ENCODE results near the gene FBXO47.
"Not testable (repeated sequence)": the region's sequence is repeated elsewhere in the genome, so short reads cannot be mapped to it uniquely, and the experiment has no call there.

Gene FBXO47

DNA sequence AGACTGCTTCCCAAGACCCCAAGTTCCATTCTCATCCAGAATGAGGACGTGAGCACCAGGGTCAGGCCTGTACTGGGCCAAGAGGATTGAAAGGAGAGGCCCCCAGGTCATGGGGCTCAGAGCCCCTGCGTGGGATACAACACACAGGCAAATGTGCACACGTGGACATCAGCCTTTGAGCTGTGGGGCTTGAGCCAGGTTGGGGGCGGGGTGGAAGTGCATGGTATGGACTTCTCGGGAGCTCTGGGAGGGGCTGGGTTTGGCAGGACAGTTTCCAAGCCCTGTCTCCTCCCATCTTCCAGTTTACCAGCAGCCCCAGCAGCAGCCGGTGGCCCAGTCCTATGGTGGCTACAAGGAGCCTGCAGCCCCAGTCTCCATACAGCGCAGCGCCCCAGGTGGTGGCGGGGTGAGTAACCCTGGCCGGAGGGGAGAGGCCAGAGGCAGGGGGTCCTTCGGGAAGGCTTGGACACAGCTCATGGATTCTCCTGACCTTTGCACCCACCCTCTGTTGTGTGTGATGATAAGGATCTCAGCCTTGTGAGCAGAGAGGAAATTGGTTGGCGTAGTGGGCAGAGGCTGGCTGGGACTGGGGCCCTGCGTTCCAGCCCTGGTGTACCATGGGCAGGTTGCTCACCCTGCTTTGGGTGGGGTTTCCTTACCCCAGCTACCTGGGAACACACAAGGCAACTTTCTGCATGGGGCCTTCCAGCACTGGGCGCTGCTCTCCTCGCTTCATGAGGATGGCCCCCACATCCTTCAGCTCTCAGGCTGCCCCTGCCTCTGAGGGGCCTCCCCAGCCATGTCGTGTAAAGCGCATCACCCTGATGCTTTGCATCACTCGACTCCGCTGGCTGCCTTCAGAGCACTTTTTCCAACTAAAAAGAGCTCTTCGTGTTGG, 52.2 kb downstream of the FBXO47 start:
- no peak overlapping the region for H4K8ac ChIP-seq (ENCODE audit: low read depth, low read length)
- peak; percentile 44 for DNase-seq
- H2BK5ac ChIP-seq (ENCODE audit: low read length) = no peak overlapping the region
- H3K4me1 ChIP-seq (ENCODE audit: control insufficient read depth, low read depth, low read length) = no peaks in the 10 kb centered on the region
- H3K79me1 ChIP-seq (ENCODE audit: low read length) = peaks cover 5% of the 10 kb centered on the region
- no CpG with 5 or more reads among the region's 20 CpGs for WGBS (ENCODE audit: extremely low coverage, insufficient coverage, low lambda C conversion rate)
- no peak overlapping the region for H3K4me3 ChIP-seq (ENCODE audit: low read length)
- H2BK120ac ChIP-seq (ENCODE audit: low read depth, low read length) = no peak overlapping the region
- H3K23ac ChIP-seq (ENCODE audit: low read length) = no peak overlapping the region
- no peak overlapping the region for H3K4me2 ChIP-seq (ENCODE audit: low read length)
- H2AK5ac ChIP-seq (ENCODE audit: low read length) = no peak overlapping the region
- H4K5ac ChIP-seq (ENCODE audit: low read length) = no peak overlapping the region
- no peak overlapping the region for H3K27ac ChIP-seq (ENCODE audit: low read depth, low read length)
- H3K4ac ChIP-seq (ENCODE audit: low read depth, low read length) = no peak overlapping the region
- no peak overlapping the region for H2BK15ac ChIP-seq (replicated peaks; ENCODE audit: low read depth)
- H3K56ac ChIP-seq (ENCODE audit: low read length) = no peak overlapping the region
- H3K36me3 ChIP-seq (ENCODE audit: control insufficient read depth, insufficient read depth, low read length) = peaks cover 10% of the 10 kb centered on the region
- H3K18ac ChIP-seq (ENCODE audit: low read length) = no peak overlapping the region
- no peaks in the 10 kb centered on the region for H3K27me3 ChIP-seq (ENCODE audit: insufficient read depth, low read length, poor library complexity)
- H3K79me2 ChIP-seq (ENCODE audit: control insufficient read depth, insufficient read depth, low read length) = no peaks in the 10 kb centered on the region
- no peak overlapping the region for H3K9ac ChIP-seq (ENCODE audit: low read length)

DNA sequence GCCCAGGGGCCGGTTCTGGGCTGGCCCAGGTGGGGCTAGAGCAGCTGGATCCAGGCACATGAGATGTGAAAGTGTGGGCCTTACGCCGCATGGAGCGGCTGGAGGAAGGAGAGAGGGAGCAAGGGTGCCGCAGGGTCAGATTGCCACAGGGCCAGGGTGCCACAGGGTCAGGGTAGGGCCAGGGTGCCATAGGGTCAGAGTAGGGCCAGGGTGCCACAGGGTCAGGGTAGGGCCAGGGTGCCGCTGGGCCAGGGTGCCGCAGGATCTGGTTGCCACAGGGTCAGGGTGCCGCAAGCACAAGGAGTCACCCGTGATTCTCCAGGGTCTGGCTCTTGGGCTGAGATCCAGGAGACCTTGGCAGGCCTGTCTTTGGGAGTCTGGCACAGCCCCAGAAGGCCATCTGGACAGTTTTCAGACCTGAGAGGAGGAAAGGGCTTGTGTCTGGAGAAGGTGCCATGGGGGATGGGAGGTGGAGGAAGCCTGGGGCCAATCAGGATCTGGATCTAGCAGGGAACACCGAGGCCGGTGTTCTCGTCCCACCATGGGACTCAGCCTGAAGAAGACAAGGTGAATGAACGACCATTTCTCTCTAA, 54.9 kb downstream of the FBXO47 start:
- Histone ChIP-seq H4K8ac (ENCODE audit: low read depth, low read length) (no peak overlapping the region), H3K18ac (ENCODE audit: low read length) (no peak overlapping the region), H2BK5ac (ENCODE audit: low read length) (no peak overlapping the region), H3K23ac (ENCODE audit: low read length) (no peak overlapping the region), H3K27me3 (ENCODE audit: insufficient read depth, low read length, poor library complexity) (no peaks in the 10 kb centered on the region), H3K4me3 (ENCODE audit: low read length) (no peak overlapping the region), H3K79me2 (ENCODE audit: control insufficient read depth, insufficient read depth, low read length) (peaks cover 2% of the 10 kb centered on the region), H3K27ac (ENCODE audit: low read depth, low read length) (no peak overlapping the region), H3K79me1 (ENCODE audit: low read length) (peaks cover 8% of the 10 kb centered on the region), H2AK5ac (ENCODE audit: low read length) (no peak overlapping the region), H3K4me2 (ENCODE audit: low read length) (no peak overlapping the region), H3K4ac (ENCODE audit: low read depth, low read length) (no peak overlapping the region), H2BK15ac (replicated peaks; ENCODE audit: low read depth) (no peak overlapping the region), H3K56ac (ENCODE audit: low read length) (no peak overlapping the region), H3K9ac (ENCODE audit: low read length) (no peak overlapping the region), H2BK120ac (ENCODE audit: low read depth, low read length) (no peak overlapping the region), H3K4me1 (ENCODE audit: control insufficient read depth, low read depth, low read length) (no peaks in the 10 kb centered on the region), H3K36me3 (ENCODE audit: control insufficient read depth, insufficient read depth, low read length) (peaks cover 8% of the 10 kb centered on the region), H4K5ac (ENCODE audit: low read length) (no peak overlapping the region)
- no peak for DNase-seq
- WGBS (ENCODE audit: extremely low coverage, insufficient coverage, low lambda C conversion rate) = no CpG with 5 or more reads among the region's 13 CpGs

DNA sequence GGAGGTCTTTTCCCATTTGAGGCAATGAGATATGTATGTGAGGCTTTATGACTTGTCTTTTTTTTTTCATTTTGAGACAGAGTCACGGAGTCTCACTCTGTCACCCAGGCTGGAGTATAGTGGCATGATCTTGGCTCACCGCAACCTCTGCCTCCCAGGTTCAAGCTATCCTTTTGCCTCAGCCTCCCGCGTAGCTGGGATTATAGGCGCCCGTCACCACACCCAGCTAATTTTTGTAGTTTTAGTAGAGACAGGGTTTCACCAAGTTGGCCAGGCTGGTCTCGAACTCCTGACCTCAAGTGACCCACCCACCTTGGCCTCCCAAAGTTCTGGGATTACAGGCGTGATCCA, 55.5 kb downstream of the FBXO47 start:
- DNase-seq; H3K18ac ChIP-seq (ENCODE audit: low read length); H2BK15ac ChIP-seq (replicated peaks; ENCODE audit: low read depth); H4K5ac ChIP-seq (ENCODE audit: low read length); H2BK5ac ChIP-seq (ENCODE audit: low read length); H2AK5ac ChIP-seq (ENCODE audit: low read length); H3K79me2 ChIP-seq (ENCODE audit: control insufficient read depth, insufficient read depth, low read length); H3K4ac ChIP-seq (ENCODE audit: low read depth, low read length); H3K36me3 ChIP-seq (ENCODE audit: control insufficient read depth, insufficient read depth, low read length); H3K4me1 ChIP-seq (ENCODE audit: control insufficient read depth, low read depth, low read length); H3K4me3 ChIP-seq (ENCODE audit: low read length); H3K27ac ChIP-seq (ENCODE audit: low read depth, low read length); H3K4me2 ChIP-seq (ENCODE audit: low read length); H3K23ac ChIP-seq (ENCODE audit: low read length); H4K8ac ChIP-seq (ENCODE audit: low read depth, low read length); H3K56ac ChIP-seq (ENCODE audit: low read length); H3K9ac ChIP-seq (ENCODE audit: low read length); H2BK120ac ChIP-seq (ENCODE audit: low read depth, low read length); H3K27me3 ChIP-seq (ENCODE audit: insufficient read depth, low read length, poor library complexity): not testable (repeated sequence)
- H3K79me1 ChIP-seq (ENCODE audit: low read length) = peaks cover 13% of the 10 kb centered on the region
- WGBS (ENCODE audit: extremely low coverage, insufficient coverage, low lambda C conversion rate) = no CpG with 5 or more reads among the region's 8 CpGs

DNA sequence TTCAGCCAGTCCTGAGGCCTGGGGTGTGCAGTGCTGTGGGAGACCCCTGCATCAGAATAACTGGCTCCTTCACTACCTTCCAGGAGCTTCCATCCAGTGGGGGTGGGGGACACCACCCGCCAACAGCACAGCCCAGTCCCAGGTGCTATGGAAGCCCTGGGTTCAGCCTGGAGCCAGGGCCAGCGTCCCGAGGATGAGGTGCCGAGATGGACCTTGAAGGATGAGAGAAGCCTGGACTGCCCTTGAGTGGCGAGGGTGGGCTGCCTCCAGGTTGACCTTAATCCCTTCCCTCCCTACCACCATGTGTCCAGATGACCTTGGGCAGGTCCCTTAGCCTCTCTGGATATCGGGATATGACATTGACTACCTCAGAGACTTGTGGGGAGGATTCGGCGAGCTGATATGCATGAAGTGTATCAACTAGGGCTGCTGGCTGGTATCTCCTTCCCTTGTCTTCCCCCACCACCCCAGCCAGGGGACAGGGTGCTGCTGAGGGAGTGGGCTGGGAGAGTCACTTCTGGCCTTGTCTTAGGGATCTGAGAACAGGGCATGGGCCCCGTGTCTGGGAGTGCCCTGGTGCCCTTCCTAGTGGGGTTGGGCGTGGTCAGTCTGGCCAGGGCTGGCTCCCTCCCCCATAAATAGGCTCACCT, 56.0 kb downstream of the FBXO47 start:
- Histone ChIP-seq H3K4me2 (ENCODE audit: low read length) (no peak overlapping the region), H3K79me1 (ENCODE audit: low read length) (peaks cover 15% of the 10 kb centered on the region), H3K4ac (ENCODE audit: low read depth, low read length) (no peak overlapping the region), H3K23ac (ENCODE audit: low read length) (no peak overlapping the region), H3K9ac (ENCODE audit: low read length) (no peak overlapping the region), H3K18ac (ENCODE audit: low read length) (no peak overlapping the region), H3K4me1 (ENCODE audit: control insufficient read depth, low read depth, low read length) (no peaks in the 10 kb centered on the region), H2BK120ac (ENCODE audit: low read depth, low read length) (no peak overlapping the region), H3K36me3 (ENCODE audit: control insufficient read depth, insufficient read depth, low read length) (peaks cover 8% of the 10 kb centered on the region), H3K56ac (ENCODE audit: low read length) (no peak overlapping the region), H3K4me3 (ENCODE audit: low read length) (no peak overlapping the region), H3K27ac (ENCODE audit: low read depth, low read length) (no peak overlapping the region), H2BK15ac (replicated peaks; ENCODE audit: low read depth) (no peak overlapping the region), H4K8ac (ENCODE audit: low read depth, low read length) (no peak overlapping the region), H2BK5ac (ENCODE audit: low read length) (no peak overlapping the region), H2AK5ac (ENCODE audit: low read length) (no peak overlapping the region), H3K27me3 (ENCODE audit: insufficient read depth, low read length, poor library complexity) (no peaks in the 10 kb centered on the region), H4K5ac (ENCODE audit: low read length) (no peak overlapping the region), H3K79me2 (ENCODE audit: control insufficient read depth, insufficient read depth, low read length) (peaks cover 9% of the 10 kb centered on the region)
- DNase-seq = no peak
- WGBS (ENCODE audit: extremely low coverage, insufficient coverage, low lambda C conversion rate) = no CpG with 5 or more reads among the region's 10 CpGs

DNA sequence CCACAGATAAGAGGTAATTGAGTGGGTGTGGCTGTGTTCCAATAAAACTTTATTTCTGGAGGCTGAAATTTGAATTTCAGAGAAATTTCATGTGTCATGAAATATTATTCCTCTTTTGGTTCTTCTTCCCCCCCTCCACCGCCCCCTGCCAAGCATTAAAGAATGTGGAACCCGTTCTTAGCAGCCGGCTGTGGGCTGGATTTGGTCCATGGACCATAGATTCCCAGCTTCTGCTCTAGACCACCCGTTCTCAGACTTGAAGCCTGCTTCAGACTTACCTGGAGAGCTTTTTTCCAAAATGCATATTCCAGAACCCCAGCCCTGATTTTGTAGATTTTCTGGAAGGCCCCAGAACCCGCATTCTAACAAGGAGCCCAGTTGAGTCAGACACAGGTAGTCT, 56.9 kb downstream of the FBXO47 start:
- Histone ChIP-seq H3K4me3 (ENCODE audit: low read length) (no peak overlapping the region), H3K4me1 (ENCODE audit: control insufficient read depth, low read depth, low read length) (no peaks in the 10 kb centered on the region), H2BK15ac (replicated peaks; ENCODE audit: low read depth) (no peak overlapping the region), H3K9ac (ENCODE audit: low read length) (no peak overlapping the region), H3K4me2 (ENCODE audit: low read length) (no peak overlapping the region), H2BK5ac (ENCODE audit: low read length) (no peak overlapping the region), H2AK5ac (ENCODE audit: low read length) (no peak overlapping the region), H3K4ac (ENCODE audit: low read depth, low read length) (no peak overlapping the region), H3K79me1 (ENCODE audit: low read length) (peaks cover 15% of the 10 kb centered on the region), H3K36me3 (ENCODE audit: control insufficient read depth, insufficient read depth, low read length) (peaks cover 7% of the 10 kb centered on the region), H3K56ac (ENCODE audit: low read length) (no peak overlapping the region), H3K23ac (ENCODE audit: low read length) (no peak overlapping the region), H4K5ac (ENCODE audit: low read length) (no peak overlapping the region), H3K27ac (ENCODE audit: low read depth, low read length) (no peak overlapping the region), H4K8ac (ENCODE audit: low read depth, low read length) (no peak overlapping the region), H3K79me2 (ENCODE audit: control insufficient read depth, insufficient read depth, low read length) (peaks cover 9% of the 10 kb centered on the region), H3K27me3 (ENCODE audit: insufficient read depth, low read length, poor library complexity) (no peaks in the 10 kb centered on the region), H3K18ac (ENCODE audit: low read length) (no peak overlapping the region), H2BK120ac (ENCODE audit: low read depth, low read length) (no peak overlapping the region)
- WGBS (ENCODE audit: extremely low coverage, insufficient coverage, low lambda C conversion rate) = no CpG with 5 or more reads among the region's 5 CpGs
- DNase-seq = no peak
